Activated CD4-positive, alpha-beta T cell treated with anti-CD3 and anti-CD28 coated beads for 4 hours (primary cell): ENCODE data around the gene GMDS.
A peak's percentile ranks its signal among the peaks of the same experiment; 100 is the strongest.

Experiments
- DNase-seq, 2 donors: peaks; one replicate each; pipeline ENCODE4 v3.0.0-alpha.2; 2020

GMDS gene

DNA sequence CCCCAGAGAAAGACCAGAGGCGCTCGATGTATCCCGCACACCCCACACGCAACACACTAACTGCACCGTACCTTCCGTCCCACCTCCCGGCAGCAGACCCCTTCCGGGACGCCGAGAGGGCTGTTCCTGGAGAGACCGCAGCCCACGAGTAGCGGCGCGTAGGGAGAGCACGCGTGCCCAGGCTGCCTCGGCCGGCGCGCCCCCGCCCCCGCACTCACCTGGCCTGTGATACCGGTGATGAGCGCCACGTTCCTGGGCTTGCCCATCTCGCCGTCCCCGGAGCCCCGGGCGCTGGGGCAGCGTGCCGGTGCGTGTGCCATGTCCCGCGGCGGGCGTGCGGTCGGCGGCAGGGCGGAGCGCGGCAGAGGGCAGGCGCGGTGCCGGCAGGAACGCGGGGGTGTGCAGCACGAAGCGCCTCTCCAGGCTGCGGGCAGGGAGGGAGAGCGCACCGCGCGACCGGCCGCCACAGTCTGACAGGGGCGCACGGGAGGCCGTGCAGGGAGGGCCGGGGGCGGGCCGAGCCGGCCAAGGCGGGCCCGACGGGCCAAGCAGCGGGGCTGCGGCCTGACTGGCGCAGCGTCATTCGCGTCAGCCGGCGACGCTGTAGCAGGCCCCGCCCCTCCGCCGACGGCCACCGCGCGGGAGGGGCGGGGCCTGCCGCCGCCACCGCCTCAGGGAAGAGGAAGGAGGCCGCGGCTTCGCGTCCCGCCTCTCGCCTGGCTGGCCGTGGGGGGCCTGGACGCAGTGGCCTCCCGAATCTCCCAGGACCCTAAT, at the start of gene GMDS:
GMDS (minus strand) TSS at position 503 of the 774 bp plus-strand sequence.
- peak; percentile 79 to 80 for DNase-seq

DNA sequence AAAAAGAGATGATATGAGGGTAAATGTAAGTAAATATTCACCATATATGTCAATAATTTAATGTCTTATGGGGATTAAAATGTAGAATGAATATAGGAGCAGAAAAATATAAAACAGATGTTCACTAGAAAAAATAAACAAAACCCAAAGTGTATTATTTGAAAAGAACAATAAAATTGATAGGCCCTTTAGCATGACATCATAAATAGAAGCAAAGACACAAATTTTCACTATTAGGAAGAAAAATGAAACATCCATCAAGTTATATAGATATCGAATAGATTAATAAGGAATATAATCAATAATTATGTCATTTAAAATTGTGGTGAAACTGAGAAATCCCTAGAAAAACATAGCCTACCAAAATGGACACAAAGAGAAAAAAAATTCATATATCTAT, 40.1 kb upstream of the GMDS start:
- no peak for DNase-seq

DNA sequence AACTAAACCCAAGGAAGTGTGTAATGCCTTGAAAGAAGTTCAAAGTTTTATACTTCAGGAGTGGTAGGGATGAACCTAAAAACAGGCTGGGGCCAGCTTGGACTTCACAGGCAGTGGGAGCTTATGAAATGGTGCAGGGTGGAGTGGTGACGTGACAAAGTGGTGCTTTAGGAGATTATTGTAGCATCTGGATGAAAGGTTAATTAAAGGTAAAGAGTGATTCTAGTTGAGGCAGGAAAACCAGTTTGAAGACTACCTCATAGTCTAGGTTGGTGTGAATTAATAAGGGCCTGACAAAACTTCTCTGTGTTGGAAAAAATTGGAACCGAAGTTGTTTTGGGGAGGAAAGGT, 30.5 kb upstream of the GMDS start:
- DNase-seq: no peak

DNA sequence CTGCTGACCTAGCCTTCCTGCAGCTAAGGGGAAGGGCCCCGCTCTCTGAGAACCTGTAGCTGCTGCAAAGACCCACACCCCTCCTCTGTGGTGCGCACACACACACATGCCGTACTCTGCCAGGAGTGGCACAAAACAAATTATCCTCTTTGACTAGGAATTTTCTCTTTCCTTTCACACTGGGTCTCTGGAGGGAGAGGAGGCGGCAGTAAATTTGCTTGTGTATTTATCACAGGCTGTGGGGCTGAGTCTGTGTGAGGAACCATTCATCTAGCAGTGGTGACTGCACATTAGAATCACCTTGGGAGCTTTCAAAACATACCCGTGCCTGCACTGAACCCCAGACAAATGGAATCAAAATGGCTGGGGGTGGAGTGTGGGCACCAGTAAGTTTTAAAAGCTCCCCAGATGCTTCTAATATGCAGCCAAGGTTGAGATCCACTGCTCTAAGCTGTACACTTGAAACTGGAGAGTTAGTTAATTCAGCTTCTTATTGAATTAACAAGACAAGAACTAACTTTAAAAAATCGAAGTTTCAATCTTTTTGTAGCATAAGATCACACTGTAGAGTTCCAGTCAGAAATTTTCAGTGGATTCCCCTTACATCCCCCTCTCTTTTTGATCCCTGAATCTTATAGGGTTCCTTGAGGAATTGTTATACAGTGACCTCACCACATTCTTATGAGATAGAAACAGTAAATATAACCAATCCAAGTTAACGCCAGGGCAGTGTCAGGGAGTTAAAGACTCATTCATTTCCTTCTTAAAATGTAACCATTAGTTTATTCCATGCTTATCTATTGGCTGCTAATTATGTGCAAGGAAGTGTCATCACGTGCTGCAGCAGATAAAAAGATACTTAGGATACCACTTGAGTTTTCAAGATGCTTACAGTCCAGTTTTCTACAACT, 29.8 kb upstream of the GMDS start:
- DNase-seq: no peak

DNA sequence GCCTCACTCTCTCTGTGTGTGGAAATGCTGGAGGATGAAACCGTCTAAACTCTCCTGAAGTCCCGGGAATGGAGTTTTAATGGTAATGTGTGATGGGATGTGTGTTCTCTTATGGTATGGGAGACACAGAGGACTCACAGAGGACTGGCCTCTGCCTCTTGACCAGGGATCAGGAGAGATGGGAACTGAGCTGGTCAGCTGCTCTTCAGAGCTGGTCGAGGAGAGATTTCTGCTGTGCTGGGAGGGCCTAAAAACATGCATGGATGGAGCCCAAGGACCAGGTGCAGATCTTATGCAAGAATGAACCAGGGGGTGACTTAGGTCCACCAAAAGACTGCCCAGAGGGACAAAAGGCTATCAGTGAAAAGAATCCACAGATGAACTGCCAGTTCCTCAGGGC, 27.3 kb upstream of the GMDS start:
- no peak for DNase-seq

DNA sequence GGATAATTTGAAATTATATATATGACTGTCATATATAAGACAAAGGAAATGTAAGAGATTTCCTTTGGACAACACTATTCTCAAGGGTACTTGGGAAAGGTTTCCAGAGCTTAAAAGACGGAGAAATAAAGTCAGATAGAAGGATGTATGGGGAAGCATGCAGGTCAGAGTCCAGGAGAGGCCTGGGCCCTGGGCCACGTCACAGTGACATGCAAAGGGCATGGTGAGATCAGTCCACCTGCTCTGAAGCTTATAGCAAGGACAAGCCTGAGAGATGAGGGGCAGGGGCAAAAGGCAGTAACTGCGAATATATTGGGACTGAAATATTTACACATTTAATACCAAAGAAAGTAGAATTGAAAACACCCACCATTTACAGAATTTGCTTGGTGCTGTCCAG, 24.6 kb upstream of the GMDS start:
- DNase-seq: no peak

DNA sequence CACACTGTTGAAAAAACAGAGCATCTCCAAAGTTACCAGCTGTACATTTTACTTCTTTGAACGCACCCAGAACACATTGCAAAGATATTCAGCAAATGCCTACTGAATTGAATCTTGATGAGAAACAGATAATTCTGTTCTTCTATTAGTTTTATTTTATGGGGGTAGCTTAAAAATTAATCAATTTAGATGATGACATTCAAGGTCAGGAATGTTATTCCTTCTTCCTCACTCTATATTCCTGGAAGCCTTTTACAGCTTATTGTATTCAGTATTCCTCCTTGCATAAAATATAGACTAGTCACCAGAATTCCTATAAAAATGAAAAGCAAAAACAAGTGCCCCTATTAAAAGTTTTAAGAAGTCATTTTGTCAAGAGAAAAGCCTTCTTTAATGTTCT, 21.4 kb upstream of the GMDS start:
- DNase-seq: no peak

DNA sequence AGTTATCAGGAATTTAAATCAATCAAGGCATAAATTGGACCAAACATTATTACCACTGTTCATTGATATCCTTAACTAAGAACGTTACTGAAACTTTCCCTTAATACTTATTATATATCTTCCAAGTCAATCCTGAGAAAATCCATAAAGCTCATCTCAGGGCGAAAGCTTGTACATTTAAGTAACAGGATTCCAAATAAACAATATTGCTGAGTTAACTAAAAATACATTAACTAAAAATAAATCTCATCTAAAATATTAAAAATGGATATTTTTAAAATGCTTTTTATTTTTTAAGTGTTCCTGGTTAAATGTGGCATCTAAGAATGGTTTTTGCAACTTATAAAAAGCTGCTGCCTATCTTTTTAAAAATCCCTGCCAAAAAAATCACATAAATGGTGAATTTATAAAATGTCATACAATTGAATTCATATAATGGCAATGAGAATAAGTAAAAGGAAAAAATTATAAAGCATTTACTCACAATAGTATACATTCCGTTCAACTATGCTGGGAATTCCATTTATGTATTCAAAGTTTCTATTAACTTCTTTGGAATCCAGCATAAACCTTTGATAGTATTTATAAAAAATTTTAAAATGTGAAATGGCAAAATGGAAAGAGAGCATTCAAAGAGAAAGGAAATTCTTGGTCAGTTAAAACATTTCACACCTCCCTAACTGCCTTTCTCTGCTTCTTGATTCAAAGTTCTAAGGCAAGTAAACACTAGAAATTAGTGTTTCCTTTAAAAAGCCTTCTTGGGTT, 20.8 kb upstream of the GMDS start:
- DNase-seq: no peak

DNA sequence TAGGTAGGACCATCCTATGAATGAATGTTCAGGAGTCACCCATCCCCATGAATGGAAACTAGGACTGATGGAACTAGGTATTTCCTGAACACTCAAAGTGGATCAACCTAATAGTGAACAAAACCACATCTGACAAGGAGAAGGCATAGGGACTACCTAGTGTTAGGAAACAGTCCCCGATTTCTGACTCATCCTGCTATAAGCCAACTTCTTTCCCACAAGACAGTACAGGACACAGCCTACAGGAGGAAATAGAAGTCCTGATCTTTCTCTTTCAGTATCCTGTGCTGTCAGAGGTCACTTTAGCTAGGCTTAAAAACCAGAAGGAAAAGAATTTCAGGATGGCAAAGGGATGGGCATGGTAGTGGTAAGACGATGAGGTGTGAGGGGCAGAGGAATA, 19.5 kb upstream of the GMDS start:
- no peak for DNase-seq

DNA sequence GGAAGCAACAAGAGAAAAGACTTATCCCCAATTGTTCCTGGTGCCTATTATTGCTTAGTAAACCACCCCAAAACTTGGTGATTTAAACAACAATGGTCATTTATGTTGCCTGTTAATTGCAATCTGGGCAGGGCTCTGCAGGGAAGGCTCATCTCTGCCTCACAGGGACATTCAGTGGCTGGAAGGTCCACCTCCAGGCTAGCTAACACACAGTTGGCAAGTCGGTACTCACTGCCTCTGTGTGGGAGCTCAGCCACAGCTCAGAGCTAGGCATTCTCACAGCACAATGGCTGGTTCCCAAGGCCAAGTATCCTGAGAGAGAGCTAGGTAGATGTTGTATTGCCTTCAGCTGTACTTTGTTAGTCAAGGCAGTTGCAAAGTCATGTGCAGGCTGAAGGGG, 18.5 kb upstream of the GMDS start:
- DNase-seq: no peak

DNA sequence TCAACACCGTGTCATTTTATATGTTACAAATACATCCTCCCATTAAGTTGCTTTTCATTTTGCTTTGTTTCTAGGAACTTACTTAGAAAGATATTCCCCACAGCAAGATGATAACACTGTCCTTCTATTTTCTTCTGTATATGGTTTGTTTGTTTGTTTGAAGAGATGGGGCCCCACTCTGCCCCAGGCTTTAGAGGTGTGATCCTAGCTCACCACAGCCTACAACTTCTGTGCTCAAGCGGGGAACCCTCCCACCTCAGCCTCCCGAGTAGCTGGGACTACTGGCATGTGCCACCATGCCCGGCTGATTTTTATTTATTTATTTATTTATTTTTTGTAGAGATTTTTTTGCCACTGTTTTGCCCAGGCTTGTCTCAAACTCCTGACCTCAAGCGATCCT, 14.2 kb upstream of the GMDS start:
- DNase-seq: no peak

DNA sequence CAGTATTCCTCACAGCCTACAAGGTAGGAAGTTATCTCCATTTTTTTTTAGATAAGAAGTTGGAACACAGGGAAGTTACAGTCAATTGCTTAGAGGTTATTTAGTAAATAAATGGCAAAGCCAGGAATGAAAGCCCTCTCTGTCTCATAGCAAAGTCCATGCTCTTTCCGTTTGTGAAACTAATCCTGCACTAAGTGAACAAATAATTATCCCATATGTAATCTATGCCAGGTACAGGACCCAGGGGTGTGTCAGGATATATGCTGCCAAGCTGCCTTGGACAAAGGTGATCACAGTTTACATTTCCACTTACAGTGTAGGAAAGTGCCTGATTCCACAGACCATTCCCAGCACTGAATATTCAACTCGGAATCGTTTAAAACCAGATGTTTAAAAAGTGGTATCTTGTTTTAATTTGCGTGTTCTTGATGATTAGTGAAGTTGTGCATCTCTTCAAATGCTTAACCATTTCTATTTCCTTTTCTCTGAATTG, 13.6 kb upstream of the GMDS start:
- no peak for DNase-seq

DNA sequence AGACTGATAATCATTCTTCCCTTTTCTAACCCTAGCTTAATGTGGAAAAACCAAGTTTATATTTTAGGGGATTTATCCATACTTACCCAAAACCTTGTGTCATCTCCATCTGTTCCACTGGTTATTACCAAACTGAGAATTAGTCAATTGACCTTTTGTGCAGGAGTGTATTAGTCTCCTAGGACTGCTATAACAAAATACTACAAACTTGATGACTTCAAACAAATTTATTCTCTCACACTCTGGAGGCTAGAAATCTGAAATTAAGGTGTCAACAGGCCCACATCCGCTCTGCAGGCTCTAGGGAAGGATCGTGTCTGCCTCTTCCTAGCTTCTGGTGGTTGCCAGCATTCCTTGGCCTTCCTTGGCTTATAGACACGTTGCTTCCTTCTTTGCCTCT, 12.7 kb upstream of the GMDS start:
- no peak for DNase-seq

DNA sequence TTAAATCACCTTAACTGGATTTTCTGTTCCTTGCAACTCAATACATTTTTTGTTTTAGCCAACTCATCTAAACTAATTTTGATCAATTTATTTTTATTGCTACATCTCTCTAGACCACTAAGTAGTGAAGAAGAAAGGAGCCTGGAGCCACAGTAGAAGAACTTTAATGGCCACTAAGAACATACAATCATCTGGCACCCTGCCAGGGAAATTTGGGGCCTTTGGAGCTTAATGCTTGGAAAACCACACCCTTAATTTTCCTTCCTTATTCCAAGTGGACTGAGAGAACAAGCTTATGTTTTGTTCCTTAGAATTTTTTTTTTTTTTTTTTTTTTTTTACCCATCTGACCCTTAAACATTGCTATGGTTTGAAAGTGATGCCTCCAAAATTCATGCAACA, 12.0 kb upstream of the GMDS start:
- no peak for DNase-seq

DNA sequence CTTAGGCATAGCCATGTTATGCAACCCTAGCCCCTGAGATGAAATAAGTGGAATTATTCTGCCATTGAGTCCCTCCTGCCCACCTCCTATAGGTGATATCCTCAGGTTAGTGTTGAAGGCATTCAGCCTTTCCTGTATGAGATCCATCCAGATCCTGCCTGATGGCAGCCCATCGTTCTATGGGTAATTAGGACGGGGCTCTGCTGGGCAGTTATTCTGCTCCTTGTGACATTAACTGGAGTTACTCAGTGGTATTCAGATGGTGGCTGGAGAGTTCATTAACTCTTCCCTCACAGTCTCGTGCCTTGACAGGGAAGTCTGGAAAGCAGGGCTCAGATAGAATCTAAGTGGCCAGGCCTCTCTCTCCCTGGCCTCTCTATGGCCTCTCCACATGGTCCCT, 9.3 kb upstream of the GMDS start:
- DNase-seq: no peak

DNA sequence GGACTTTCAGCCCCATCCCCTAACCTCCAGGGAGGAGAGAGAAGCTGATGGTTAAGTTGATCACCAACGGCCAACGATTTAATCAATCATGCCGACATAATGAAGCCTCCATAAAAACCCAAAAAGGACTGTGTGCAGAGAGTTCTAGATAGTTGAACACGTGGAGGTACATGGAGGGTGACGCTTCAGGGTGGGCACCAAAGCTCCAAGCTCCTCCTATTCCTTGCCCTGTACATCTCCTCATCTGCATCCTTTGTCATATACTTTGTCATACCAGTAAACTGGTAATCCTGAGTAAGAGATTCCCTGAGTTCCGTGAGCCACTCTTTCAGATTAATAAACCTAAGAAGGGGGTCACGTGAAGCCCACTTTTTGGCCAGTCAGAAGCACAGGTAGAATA, 3.7 kb upstream of the GMDS start:
- DNase-seq: no peak

DNA sequence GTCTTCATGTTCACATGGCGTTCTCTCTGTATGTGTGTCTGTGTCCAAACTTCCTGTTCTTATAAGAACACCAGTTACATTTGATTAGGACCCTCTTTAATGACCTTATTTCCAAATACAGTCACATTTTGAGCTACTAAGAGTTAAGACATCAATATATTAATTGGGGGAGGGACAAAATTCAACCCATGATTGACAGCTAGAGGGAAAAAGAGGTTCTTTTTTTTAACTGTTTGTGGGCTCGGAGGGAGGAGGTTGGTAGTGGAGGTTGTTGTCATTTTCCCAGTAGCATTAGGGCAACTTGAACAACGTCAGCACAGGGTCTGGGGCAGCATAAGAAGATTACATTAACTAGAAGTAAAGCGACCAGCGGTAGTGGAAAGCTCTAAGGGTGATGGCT, 2.3 kb upstream of the GMDS start:
- no peak for DNase-seq

DNA sequence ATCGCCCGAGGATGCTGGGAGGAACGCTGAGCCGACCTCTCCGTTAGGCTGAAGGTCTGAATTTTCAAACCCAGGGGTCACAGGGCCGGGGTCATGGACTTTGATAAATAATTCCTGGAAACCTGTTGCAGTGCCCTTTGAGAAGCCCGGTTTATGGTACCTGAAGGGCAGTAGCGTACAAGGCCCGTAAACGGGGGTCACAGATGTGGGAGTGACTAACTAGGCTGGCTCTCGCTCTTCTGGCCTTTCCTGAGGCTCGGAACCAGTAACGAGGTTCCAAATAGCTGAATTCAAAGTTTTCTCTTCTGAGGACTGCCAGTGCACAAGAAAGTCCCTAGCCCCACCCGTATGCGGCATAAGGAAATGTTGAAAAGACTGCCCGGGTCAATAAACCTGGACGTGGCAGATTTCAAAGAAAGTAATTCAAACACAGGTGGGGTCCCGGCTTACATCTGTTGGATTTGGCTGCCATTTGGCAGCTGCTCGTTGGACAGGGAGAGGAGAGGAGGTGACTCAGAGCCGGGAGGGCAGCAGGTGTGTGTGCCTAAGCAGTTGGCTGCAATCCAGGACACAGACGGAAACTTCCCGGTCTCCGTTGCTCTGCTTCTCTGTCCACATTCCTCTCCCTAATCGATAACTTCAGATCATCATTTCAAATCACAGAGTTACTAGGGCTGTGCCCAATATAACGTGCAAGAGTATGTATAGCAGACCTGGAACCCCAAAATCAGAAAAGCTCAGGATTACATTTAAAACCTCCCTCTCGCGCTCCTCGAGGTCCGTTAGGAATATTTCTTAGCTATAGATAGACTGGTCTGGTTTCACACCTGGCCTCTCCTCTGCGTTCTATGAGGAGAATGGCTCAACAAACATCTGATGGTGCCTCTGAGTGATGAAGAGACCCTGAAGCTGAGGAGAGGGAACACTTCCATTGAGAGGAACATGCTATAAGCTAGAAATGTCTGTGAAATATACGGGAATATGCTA, 765 bp upstream of the GMDS start:
- DNase-seq: peak; percentile 48 to 49

DNA sequence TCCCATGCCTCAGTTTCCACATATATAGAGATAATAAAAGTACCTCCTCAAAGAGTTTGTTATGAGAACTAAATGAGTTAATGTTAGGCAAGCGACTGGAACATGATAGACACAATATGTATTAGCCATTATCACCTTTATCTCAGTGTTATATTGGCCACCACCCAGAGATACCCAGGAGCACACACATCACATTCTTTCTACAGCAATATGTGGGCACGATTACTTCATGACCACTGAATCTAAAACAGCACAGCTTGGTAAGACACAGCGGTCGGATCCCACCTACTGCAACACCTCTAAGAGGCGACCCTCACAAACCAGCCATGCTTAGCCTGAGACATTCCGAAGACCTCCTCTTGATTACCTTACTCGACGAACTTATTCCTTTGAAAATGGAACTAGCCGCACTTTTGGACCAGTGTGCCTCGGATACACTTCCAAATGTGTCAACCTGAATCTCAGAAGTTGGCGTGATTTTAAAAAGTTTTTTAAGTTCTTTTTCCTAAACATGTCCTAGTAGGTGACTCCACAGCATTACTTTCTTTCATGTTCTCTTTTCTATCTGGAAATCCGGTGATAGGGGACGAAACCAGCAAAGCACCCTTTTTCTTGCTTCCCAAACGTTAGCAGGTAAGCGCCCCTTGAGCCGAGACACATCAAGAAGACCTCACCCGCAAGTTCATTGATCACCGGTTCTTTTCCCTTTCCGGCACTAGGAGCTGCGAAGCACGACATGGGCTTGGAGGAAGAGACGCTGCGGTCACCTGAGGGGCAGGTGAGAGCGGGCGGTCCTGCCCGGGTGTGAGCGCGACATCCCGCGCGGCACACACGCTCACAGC, 923 bp downstream of the GMDS start:
- no peak for DNase-seq

DNA sequence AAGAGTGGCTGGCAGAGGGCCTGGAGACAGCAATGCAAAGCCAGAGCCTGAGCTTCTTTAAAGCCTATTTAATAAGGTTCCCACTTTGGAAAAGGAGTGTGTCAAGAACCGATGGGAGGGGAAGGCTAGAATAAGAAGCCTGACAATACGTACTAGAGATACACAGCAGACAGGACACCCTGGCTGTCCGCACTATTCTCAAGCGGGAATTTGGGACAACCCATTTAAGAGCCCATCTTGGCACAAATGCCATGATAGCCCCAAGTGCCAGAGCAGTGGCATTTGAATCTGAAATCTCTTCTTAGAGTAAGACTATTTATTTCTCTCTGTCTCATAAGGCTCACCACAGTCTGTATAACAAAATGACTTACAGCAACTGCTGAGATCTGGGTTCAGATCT, 3.1 kb downstream of the GMDS start:
- DNase-seq: no peak

DNA sequence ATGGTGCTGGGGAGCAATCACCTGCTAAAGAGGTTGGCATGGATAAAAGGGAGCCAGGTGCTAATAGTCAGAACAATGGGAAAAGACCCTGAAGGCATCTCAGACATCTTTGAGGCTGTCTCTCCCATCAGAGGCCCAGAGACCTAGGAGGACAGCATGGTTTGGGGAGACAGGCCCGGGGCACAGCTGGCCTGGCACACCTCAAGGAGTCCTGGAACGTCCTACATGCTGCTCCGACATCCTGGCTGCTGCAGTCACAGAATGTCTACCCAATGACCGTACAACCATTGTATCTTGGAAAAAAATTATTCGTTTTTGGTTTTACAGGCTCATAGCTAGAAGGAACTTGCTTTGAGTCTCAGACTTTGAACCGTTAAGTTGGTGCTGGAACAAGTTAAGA, 4.4 kb downstream of the GMDS start:
- DNase-seq: no peak
